Activated T-helper 17 cell treated with anti-CD3 and anti-CD28 coated beads, Interleukin-2, amount 50 U/mL, for 72 hours (primary cell): ENCODE results near the gene MUC5AC. TPM values are rescaled to one million over a fixed set of nuclear protein-coding genes. Genes with fewer than 3 reads are reported as not detected.

ENCODE experiments used
- ATAC-seq: fragments of 150-1000 bp; cut with Tn5 transposase; replicated peaks from 2 replicates; pipeline ENCODE4 v1.10.0; 2021; ENCODE audit warnings: mild to moderate bottlenecking, moderate library complexity
- H3K27ac Mint-ChIP-seq: one replicate; pipeline ENCODE4 v1.8.0; 2022; ENCODE audit warnings: mixed read lengths
- H3K27me3 Mint-ChIP-seq: one replicate; pipeline ENCODE4 v1.8.0; 2022; ENCODE audit warnings: mixed read lengths
- H3K36me3 Mint-ChIP-seq: one replicate; pipeline ENCODE4 v1.8.0; 2022; ENCODE audit warnings: low read depth, mild to moderate bottlenecking, mixed read lengths
- H3K4me1 Mint-ChIP-seq: one replicate; pipeline ENCODE4 v1.8.0; 2022; ENCODE audit warnings: mixed read lengths
- H3K4me3 Mint-ChIP-seq: one replicate; pipeline ENCODE4 v1.8.0; 2022; ENCODE audit warnings: mild to moderate bottlenecking, mixed read lengths
- H3K9me3 Mint-ChIP-seq: one replicate; pipeline ENCODE4 v1.8.0; 2022; ENCODE audit warnings: mixed read lengths
- total RNA-seq, 2 donors: library from RNA; stranded (reverse); gene quantifications; one replicate each; pipeline ENCODE4 v1.2.3, GENCODE V29; 2022

Gene MUC5AC
- total RNA-seq, 2 donors from 2014 or later, result not detected

GRCh38 chr11:1197431-1197885, 39.7 kb downstream of the MUC5AC start:
- Mint-ChIP-seq H3K36me3 (no peaks in the 10 kb centered on the region), H3K27ac (no peak overlapping the region), H3K4me1 (no peaks in the 10 kb centered on the region), H3K4me3 (no peak overlapping the region), H3K27me3 (no peaks in the 10 kb centered on the region), H3K9me3 (no peaks in the 10 kb centered on the region)
- no peak for ATAC-seq

DNA sequence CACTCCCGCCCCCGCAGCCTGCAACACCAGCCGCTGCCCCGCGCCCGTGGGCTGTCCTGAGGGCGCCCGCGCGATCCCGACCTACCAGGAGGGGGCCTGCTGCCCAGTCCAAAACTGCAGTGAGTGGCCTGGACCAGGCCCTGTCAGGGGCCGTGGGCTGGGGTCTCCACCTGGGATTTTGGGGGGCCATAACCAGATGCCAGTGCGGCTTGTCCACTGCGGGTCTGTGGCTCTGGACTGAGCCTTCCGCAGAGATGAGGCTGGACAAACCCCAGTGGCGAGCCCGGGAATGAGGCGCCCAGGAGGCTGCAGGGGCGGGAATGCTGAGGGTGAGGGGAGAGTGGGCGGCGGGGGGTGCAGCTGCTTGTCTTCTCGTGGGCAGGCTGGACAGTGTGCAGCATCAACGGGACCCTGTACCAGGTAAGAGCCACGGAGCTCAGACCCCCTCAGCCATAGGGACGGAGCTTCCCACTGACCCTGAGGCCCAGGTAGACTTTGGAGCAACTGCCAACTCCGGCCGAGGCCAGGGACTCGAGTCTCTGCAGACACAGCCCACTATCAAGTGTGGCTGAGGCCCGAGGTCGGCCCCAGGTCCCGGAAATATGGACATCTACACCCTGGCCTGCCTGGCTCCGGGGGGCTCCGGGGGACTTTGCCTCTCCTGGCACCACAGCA, 40.3 kb downstream of the MUC5AC start:
- ATAC-seq, result no peak
- no peaks in the 10 kb centered on the region for H3K36me3 Mint-ChIP-seq
- no peaks in the 10 kb centered on the region for H3K27me3 Mint-ChIP-seq
- no peaks in the 10 kb centered on the region for H3K4me1 Mint-ChIP-seq
- no peaks in the 10 kb centered on the region for H3K9me3 Mint-ChIP-seq
- no peak overlapping the region for H3K4me3 Mint-ChIP-seq
- no peak overlapping the region for H3K27ac Mint-ChIP-seq

DNA sequence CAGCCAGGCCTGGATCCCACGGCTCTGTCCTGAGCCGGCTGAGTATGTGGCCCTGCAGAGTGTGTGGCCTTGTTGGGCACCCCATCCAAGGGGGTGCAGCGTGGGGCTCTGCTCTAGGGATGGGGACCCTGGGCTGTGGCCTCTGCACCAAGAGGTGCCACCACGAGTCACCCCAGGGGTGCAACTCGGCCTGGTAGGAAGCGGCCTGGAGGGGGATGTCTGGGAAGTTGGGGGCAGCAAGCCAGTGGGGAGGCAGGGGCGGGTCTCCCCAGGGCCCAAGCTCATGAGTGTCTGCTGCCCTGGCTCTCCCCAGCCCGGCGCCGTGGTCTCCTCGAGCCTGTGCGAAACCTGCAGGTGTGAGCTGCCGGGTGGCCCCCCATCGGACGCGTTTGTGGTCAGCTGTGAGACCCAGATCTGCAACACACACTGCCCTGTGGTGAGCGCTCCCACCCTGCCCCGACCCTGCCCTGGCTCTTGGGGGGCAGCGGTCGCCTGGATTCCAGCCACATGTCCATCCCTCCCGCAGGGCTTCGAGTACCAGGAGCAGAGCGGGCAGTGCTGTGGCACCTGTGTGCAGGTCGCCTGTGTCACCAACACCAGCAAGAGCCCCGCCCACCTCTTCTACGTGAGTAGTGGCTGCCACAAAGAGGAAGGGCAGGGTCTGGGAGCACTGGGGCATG, 40.9 kb downstream of the MUC5AC start:
- Mint-ChIP-seq H3K27me3 (no peaks in the 10 kb centered on the region), H3K9me3 (no peaks in the 10 kb centered on the region), H3K27ac (no peak overlapping the region), H3K4me3 (no peak overlapping the region), H3K4me1 (no peaks in the 10 kb centered on the region), H3K36me3 (no peaks in the 10 kb centered on the region)
- no peak for ATAC-seq

DNA sequence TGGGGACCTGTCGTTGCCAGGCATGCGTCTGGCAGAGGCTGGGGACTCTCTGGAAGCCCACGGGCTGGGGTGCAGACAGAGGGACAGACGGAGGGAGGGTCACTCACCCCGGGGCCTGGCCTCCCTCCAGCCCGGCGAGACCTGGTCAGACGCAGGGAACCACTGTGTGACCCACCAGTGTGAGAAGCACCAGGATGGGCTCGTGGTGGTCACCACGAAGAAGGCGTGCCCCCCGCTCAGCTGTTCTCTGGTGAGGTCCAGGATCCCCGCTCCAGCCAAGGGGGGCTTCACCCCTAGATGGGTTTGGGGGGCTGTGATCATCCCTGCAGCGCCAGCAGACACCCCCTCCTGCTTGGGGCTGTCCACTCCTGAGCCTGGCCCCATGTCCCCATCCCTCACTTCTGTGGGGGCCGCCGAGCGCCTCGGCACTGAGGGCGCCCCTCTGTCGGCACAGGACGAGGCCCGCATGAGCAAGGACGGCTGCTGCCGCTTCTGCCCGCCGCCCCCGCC, 41.5 kb downstream of the MUC5AC start:
- Mint-ChIP-seq H3K27me3 (no peaks in the 10 kb centered on the region), H3K36me3 (no peaks in the 10 kb centered on the region), H3K9me3 (no peaks in the 10 kb centered on the region), H3K4me3 (no peak overlapping the region), H3K27ac (no peak overlapping the region), H3K4me1 (no peaks in the 10 kb centered on the region)
- ATAC-seq, result no peak

- no peaks in the 10 kb centered on the region for H3K9me3 Mint-ChIP-seq
- no peaks in the 10 kb centered on the region for H3K4me1 Mint-ChIP-seq
- no peak overlapping the region for H3K27ac Mint-ChIP-seq
Observed at GRCh38 chr11:1199751-1200610, 42.2 kb downstream of the MUC5AC start.

GRCh38 chr11:1200611-1201191, 42.9 kb downstream of the MUC5AC start:
- Mint-ChIP-seq H3K4me1 (no peaks in the 10 kb centered on the region), H3K4me3 (no peak overlapping the region), H3K27ac (no peak overlapping the region), H3K36me3 (no peaks in the 10 kb centered on the region), H3K27me3 (no peaks in the 10 kb centered on the region), H3K9me3 (no peaks in the 10 kb centered on the region)
- no peak for ATAC-seq

More at GRCh38 chr11:1199751-1200610, 42.2 kb downstream of the MUC5AC start:
- no peak for ATAC-seq
- no peaks in the 10 kb centered on the region for H3K36me3 Mint-ChIP-seq
- H3K27me3 Mint-ChIP-seq, result no peaks in the 10 kb centered on the region
- H3K4me3 Mint-ChIP-seq, result no peak overlapping the region

GRCh38 chr11:1201395-1202153, 43.8 kb downstream of the MUC5AC start:
- H3K4me3 Mint-ChIP-seq, result no peak overlapping the region
- ATAC-seq, result no peak
- no peaks in the 10 kb centered on the region for H3K27me3 Mint-ChIP-seq
- no peak overlapping the region for H3K27ac Mint-ChIP-seq
- no peaks in the 10 kb centered on the region for H3K9me3 Mint-ChIP-seq
- H3K4me1 Mint-ChIP-seq, result no peaks in the 10 kb centered on the region
- no peaks in the 10 kb centered on the region for H3K36me3 Mint-ChIP-seq

DNA sequence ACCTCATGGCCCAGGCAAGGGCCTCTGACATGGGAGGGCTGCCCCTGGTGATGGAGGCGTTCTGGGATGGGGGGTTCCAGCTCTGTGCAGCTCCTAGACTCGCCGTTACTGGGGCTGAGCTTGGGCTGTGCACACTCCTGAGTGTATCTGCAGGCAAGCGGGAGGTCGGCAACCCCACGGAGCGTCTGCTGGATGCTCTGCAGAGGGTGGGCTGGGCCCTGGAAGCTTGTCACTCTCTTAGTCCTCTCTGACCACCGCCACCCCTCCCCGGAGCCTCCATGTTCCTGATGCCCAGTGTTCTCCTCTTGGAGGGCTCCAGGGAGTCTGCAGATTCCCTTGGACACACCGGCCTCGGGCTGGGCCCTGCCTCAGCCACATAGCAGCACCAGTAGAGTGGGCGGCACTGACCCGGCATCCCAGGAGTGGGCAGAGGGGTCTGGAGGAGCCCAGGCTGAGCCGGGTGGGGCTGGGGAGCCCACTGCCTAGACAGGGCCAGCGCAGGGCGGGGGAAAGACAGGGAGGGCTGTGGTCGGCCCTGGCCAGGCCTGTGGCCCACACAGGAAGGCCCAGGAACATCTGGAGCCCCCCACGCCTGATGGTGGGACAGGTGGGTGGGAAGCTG, 44.5 kb downstream of the MUC5AC start:
- peak; percentile 26 for ATAC-seq
- Mint-ChIP-seq H3K9me3 (no peaks in the 10 kb centered on the region), H3K36me3 (no peaks in the 10 kb centered on the region), H3K4me3 (no peak overlapping the region), H3K27me3 (no peaks in the 10 kb centered on the region), H3K27ac (no peak overlapping the region), H3K4me1 (no peaks in the 10 kb centered on the region)

DNA sequence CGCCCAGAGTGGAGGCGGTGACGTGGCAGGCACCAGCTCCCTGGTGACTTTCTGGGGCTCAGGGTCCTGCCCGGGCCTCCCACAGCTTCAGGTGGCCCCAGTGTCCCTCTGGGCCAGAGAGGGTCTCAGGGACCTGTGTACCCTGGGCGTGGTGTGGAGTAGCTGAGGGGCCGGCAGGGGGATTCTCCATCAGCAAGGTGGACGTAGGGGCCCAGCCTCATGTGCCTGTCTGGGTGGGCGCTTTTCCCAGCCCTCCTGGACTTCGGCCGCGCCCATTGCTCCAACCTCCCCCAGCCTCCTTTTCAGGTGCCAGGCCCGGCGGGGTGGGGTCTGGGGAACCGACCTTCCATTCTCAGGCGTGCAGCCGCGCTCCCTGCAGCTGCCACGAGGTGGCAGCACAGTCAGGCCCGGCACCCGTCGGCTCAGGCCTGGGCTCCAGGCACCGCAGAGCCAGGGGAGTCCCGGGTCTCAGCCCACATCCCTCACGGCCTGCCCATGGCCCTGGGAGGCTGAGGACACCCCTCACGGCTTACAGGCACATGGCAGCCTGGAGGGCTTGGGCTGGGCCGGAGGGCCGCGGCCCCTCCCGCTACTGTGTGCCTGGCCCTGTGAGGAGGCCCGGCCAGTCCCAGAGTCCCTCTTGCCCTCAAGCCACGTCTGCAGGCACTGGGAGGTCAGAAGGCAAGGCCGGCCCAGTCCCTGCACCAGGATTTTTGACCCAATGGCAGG, 45.2 kb downstream of the MUC5AC start:
- peak; percentile 83 for ATAC-seq

DNA sequence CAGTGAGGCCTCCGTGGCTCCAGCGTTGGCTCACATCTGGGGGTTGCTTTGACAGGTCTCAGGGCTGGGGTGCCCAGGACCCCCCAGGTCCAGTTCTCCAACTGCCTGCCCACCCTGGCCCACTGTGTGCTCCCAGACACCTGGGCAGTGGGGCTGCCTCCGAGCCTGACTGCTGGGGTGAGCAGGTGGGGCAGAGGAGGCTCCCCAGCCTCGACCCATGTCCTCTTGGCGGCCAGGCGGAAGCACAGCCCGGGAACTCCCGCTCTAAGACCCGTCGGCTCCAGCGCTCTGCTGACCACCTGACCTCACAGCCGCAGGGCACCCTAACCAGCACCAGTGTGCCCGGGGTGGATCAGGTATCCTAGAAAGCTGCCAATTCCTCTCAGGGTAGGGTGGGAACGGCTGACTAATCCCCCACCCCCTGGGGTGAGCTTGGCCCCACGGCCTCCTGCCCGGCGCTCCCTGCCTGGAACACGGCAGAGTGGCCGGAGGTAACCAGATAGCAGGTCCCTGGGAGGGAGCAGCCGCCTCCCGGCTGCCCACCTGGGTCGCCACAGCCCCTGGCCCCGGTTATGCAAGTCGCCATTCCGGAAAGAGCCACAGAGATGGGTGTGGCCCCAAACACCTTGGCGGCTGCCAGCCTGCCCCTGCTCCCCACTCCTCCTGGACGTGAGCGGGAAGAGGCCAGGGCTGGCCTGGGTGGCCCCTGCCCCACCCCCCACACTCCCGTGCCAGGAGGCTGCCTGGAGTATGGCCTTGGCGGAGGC, 45.9 kb downstream of the MUC5AC start:
- H3K27me3 Mint-ChIP-seq, result no peaks in the 10 kb centered on the region
- H3K27ac Mint-ChIP-seq, result no peak overlapping the region
- no peak for ATAC-seq
- H3K4me1 Mint-ChIP-seq, result no peaks in the 10 kb centered on the region
- no peaks in the 10 kb centered on the region for H3K36me3 Mint-ChIP-seq
- no peak overlapping the region for H3K4me3 Mint-ChIP-seq
- no peaks in the 10 kb centered on the region for H3K9me3 Mint-ChIP-seq

More for the DNA sequence above, 45.2 kb downstream of the MUC5AC start:
- Mint-ChIP-seq H3K4me3 (no peak overlapping the region), H3K36me3 (no peaks in the 10 kb centered on the region), H3K9me3 (no peaks in the 10 kb centered on the region), H3K27me3 (no peaks in the 10 kb centered on the region), H3K4me1 (no peaks in the 10 kb centered on the region), H3K27ac (no peak overlapping the region)

DNA sequence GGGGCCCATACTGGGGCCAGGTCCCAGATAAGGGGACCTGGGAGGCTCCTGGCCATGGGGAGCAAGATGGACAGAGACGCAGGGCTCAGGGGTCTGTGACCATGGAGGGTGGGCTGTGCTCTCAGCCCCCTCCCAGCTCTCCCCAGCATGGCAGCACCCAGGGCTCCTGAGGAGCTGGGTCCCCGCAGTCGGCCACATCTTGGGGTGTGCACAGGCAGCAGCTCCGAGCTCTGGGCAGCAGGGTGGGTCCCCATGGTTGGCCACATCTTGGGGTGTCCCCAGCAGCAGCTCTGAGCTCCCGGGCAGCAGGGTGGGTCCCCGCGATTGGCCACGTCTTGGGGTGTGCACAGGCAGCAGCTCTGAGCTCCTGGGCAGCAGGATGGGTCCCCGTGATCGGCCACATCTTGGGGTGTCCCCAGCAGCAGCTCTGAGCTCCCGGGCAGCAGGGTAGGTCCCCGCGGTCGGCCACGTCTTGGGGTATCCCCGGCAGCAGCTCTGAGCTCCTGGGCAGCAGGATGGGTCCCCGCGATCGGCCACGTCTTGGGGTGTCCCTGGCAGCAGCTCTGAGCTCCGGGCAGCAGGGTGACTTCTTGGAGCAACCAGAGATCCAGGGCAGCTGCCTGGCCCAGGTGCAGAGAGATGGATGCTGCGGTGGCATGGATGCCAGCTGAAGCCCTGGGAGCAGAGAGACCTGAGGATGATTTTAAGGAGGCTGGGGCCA, 46.8 kb downstream of the MUC5AC start:
- H3K27ac Mint-ChIP-seq, result no peak overlapping the region
- no peaks in the 10 kb centered on the region for H3K36me3 Mint-ChIP-seq
- ATAC-seq, result no peak
- no peaks in the 10 kb centered on the region for H3K4me1 Mint-ChIP-seq
- no peak overlapping the region for H3K4me3 Mint-ChIP-seq
- no peaks in the 10 kb centered on the region for H3K9me3 Mint-ChIP-seq
- peaks cover 3% of the 10 kb centered on the region for H3K27me3 Mint-ChIP-seq
